LNCaP clone FGC (cell line): ENCODE measurements around the gene NRXN3.

Source experiments
- DNase-seq: peaks from one replicate; pipeline ENCODE4 v3.0.0-alpha.2; 2011; ENCODE audit warnings: low read depth
- H3K4me3 ChIP-seq: 2 replicates; pipeline ENCODE4 v1.5.1; 2011; ENCODE audit warnings: mild to moderate bottlenecking, low read depth, low read length, control low read depth
- CTCF ChIP-seq: IDR thresholded peaks from 2 replicates; pipeline ENCODE4 v1.5.1; 2012; ENCODE audit warnings: mild to moderate bottlenecking; ENCODE audit not compliant: control insufficient read depth, insufficient read depth; ENCODE audit errors: extremely low read depth

NRXN3 gene

GRCh38 chr14:78638926-78639325 is 468.8 kb downstream of the NRXN3 start:
- DNase-seq: no peak
- no peak for TF ChIP-seq CTCF
- no peak overlapping the region for H3K4me3 ChIP-seq

GRCh38 chr14:78644824-78645559 is 474.8 kb downstream of the NRXN3 start:
- no peak for DNase-seq
- H3K4me3 ChIP-seq: no peak overlapping the region
- no peak for TF ChIP-seq CTCF

GRCh38 chr14:78652727-78653126 is 482.6 kb downstream of the NRXN3 start:
- H3K4me3 ChIP-seq: no peak overlapping the region
- no peak for TF ChIP-seq CTCF
- DNase-seq: no peak

- TF ChIP-seq CTCF: no peak
- no peak overlapping the region for H3K4me3 ChIP-seq
- no peak for DNase-seq
Observed at GRCh38 chr14:78653173-78653572, 483.0 kb downstream of the NRXN3 start.

GRCh38 chr14:78657451-78657850 is 487.3 kb downstream of the NRXN3 start:
- no peak overlapping the region for H3K4me3 ChIP-seq
- DNase-seq: no peak
- TF ChIP-seq CTCF: no peak

GRCh38 chr14:78664841-78665240 is 494.7 kb downstream of the NRXN3 start:
- no peak overlapping the region for H3K4me3 ChIP-seq
- DNase-seq: no peak
- no peak for TF ChIP-seq CTCF
